A673 (cell line): ENCODE measurements around the gene CMTM2.

Source experiments
- EZH2 ChIP-seq: fragments of 200-600 bp; sonication (generic); IDR thresholded peaks from 2 replicates; pipeline ENCODE4 v1.6.1; 2017; ENCODE audit warnings: borderline replicate concordance, low read depth, mild to moderate bottlenecking, mixed read lengths, antibody characterized with exemption, low read length; ENCODE audit not compliant: poor library complexity, severe bottlenecking
- TF ChIP-seq, protein P1 (sequence below): fragments of 300-800, 200-600 bp; sonication (generic); conservative IDR thresholded peaks from 2 replicates; pipeline ENCODE4 v1.5.1; 2017; ENCODE audit warnings: low read depth, mild to moderate bottlenecking, antibody characterized with exemption, low read length, moderate library complexity, mixed read lengths

DNA sequence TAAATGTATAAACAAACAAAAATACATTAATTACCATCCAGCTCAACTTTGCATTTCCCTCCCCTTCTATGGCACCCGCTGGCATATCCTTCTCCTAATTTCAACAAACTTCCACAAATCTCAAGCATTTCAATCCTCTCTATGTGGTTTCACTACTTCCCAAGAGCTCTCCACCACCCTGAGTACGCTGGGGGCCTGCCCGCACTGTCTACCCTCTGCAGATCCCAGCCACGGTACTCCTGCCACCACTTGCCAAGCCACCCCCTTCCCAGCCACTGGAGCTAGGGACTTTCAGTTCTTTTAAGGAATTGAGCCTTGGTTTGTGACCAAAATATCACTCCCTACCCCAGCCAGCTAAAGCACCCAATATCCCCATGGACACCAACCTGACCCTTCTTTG is 31.2 kb upstream of the CMTM2 start:
- TF ChIP-seq, protein P1, sequence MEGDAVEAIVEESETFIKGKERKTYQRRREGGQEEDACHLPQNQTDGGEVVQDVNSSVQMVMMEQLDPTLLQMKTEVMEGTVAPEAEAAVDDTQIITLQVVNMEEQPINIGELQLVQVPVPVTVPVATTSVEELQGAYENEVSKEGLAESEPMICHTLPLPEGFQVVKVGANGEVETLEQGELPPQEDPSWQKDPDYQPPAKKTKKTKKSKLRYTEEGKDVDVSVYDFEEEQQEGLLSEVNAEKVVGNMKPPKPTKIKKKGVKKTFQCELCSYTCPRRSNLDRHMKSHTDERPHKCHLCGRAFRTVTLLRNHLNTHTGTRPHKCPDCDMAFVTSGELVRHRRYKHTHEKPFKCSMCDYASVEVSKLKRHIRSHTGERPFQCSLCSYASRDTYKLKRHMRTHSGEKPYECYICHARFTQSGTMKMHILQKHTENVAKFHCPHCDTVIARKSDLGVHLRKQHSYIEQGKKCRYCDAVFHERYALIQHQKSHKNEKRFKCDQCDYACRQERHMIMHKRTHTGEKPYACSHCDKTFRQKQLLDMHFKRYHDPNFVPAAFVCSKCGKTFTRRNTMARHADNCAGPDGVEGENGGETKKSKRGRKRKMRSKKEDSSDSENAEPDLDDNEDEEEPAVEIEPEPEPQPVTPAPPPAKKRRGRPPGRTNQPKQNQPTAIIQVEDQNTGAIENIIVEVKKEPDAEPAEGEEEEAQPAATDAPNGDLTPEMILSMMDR = no peak
- TF ChIP-seq EZH2 = no peak
